OCI-LY7 (cell line): ENCODE results near the gene WEE1.

Experiments used
- CTCF ChIP-seq: fragments of 200-600 bp; sonication (generic); conservative IDR thresholded peaks from 2 replicates; pipeline ENCODE4 v1.5.1; 2014; ENCODE audit warnings: mild to moderate bottlenecking, antibody characterized with exemption, low read length, moderate library complexity, mixed read lengths
- EZH2phosphoT487 ChIP-seq: fragments of 200-600 bp; sonication (generic); IDR thresholded peaks from 2 replicates; pipeline ENCODE4 v1.6.1; 2018; ENCODE audit warnings: low read depth, borderline replicate concordance, mild to moderate bottlenecking, mixed run types, antibody characterized with exemption, low read length, moderate library complexity, mixed read lengths

DNA sequence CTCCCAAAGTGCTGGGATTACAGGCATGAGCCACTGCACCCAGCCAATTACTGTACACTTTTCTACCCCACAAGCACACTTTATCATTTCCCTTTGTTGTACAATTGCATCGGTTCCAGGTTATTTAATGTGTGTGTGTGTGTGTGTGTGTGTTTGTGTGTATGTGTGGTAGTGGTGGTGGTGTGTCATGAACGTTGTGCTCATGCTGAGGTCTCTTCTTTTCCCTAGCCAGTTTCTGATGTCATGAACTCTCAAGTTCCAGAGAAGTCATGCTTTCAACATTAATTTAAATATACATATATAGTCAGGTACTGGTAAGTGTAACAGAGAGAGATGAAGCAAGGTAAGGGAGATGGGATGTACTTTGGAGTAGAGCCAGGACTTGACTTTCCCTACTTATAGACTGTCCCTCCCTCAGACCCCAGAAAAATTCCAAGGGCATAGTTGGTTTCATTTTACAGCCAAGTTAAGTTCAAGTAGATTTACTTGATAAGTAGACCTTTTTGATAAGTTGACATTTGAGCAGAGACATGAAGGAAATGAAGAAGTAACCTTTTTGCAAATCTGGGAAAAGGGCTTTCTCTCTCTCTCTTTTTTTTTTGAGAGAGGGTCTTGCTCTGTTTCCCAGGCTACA lies 42.7 kb downstream of the WEE1 start:
- TF ChIP-seq CTCF (no peak), EZH2phosphoT487 (no peak)
